IPS DF 19.7 (cell line): ENCODE data around the gene KCNK4.
A peak's percentile ranks its signal among the peaks of the same experiment; 100 is the strongest.

Experiments
- DNase-seq: peaks from one replicate; pipeline ENCODE4 v3.0.0-alpha.2; 2013; ENCODE audit warnings: low read depth, low spot score

Gene KCNK4

DNA sequence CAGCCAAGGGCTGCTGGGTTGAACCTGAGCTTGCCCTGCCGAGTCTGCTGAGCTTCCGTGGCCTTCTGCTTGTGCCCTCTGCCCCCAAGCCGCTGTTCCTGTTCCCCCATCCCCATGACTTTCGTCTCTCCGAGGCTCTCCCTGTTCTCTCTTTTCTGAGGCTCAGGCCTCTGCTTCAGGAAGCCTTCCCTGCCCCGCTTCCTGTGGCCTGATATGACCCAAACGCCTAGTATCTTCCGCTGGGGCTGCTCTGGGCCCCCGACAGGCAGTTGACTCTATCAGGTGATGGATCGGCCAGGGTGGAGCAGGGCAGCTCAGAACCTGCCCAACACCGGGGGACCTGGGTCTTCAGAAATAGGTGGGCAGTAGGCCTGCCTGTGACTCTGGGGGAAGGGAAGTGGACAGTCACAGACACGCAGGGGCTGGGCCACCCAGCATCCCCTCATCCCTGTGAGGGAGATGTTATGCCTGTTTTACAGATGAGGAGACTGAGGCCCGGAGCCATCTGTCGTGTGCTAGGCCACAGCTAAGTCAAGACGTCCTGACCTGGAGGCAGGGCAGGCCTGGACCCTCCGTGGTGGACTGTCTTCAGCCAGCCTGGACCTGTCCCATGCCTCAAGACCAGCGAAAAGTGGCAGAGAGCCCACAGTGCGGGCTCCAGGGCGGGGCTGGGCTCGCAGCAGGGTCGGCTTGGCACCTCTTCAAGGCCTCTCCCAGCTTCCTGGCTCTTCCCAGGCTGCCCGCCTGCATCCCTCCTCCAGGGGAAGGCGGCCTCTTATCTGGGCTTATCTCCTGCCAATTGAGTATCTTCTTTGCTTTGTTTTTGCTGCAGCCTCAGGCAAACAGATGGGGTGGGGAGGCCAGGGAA lies 22.8 kb upstream of the KCNK4 start:
- DNase-seq = no peak

GRCh38 chr11:64268893-64269539 lies 22.1 kb upstream of the KCNK4 start:
- DNase-seq = no peak

DNA sequence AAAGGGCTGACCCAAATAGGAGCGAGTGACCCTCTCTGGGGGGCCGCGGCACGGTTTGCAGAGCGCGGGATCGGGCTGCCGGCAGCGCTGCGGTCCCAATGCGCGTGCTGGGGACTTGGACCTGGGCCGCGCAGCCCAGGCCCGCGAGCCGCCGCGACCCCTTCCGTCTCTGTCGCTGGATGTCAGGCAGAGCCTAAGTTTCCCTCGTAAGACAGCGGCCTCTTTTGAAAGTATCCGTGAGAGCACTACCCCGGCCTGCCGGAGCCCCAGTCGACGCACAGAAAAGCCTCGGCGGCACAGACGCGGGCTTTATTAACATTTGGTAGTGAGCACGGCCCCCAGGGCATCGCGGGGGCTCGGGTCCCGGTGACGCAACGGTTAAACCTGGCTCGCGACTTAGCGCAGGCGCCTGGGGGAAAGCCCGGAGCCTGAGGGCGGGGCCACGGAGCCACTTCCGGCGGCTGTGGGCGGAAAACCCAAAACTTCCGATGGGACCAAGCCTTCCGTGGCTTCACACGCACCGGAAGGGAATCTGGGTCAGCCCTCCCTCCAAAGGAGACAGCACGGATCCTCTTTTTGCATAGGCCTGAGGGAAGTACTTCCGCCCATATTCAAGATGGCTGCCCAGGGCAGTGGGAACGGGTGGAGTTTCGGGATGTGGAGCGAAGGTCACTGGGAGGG lies 21.4 kb upstream of the KCNK4 start:
- DNase-seq = peak; percentile 100

GRCh38 chr11:64275031-64275800 lies 15.9 kb upstream of the KCNK4 start:
- no peak for DNase-seq

GRCh38 chr11:64275841-64276240 lies 15.3 kb upstream of the KCNK4 start:
- no peak for DNase-seq

GRCh38 chr11:64276653-64277431 lies 14.3 kb upstream of the KCNK4 start:
- DNase-seq = no peak

GRCh38 chr11:64278576-64279190 lies 12.4 kb upstream of the KCNK4 start:
- DNase-seq = no peak

GRCh38 chr11:64281957-64282770 lies 8.9 kb upstream of the KCNK4 start:
- no peak for DNase-seq

DNA sequence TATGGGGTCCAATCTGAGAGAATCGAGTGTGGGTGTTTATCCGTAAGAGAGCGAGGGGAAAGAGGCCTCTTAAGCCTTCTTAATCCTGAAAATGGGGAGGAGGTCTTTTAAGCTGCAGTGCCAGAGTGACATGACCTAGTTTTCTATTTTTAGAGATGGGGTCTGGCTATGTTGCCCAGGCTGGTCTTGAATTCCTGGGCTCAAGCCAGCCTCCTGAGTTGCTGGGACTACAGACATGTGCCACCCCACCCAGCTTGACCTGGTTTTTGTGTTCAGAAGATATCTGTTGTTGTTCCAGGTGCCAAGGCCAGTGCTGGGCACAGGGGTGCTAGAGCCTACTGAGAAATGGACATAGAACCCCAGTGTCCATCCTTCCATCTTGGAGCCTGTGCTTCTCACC lies 8.0 kb upstream of the KCNK4 start:
- no peak for DNase-seq

DNA sequence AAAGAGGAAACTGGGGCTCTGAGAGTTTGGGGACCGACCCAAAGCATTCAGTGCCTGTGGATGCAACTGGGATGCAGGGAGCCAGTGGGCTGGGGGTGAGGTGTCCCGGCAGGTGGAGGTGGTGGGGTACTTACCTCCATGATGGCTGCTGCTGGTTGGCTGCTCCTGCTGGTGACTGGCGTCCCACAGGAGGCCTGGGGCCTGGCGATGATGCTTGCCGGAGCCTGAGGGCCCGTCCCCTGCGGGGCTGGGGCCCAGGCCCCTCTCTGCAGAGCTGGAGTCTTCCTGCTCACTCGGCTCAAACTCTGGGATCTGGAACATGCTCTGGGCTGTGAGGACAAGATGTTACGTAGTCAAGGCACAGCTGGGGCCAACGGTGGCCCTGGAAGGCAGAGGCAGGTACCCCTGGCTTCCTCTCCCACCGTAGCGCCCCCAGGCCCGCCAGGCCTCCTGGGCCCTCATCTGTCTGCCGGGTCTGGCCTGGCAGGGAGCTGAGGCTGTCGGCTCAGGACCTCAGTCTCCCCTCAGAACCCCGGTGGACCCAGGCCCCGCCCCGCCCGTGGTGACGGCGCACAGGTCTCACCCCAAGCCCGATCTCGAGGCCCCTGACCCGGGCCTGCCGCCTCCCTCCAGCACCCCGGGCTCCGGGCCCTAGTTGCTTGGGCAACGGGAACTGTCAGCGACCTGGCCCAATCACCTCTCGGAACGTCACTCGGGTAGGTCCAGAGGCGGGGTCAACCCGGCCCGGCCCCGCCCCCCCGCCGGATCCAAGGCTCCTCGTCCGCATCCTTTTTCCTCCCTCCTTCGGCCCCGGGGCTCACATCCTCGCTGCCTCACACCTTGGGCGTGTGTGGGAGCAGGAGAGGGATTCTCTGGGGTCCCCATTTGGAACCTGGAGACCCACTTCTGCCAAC lies 6.8 kb upstream of the KCNK4 start, which contains the start of gene BAD:
BAD (minus strand) TSS at position 618 of the 914 bp plus-strand sequence; CDS start at position 321, 297 bp downstream.
- DNase-seq = no peak

DNA sequence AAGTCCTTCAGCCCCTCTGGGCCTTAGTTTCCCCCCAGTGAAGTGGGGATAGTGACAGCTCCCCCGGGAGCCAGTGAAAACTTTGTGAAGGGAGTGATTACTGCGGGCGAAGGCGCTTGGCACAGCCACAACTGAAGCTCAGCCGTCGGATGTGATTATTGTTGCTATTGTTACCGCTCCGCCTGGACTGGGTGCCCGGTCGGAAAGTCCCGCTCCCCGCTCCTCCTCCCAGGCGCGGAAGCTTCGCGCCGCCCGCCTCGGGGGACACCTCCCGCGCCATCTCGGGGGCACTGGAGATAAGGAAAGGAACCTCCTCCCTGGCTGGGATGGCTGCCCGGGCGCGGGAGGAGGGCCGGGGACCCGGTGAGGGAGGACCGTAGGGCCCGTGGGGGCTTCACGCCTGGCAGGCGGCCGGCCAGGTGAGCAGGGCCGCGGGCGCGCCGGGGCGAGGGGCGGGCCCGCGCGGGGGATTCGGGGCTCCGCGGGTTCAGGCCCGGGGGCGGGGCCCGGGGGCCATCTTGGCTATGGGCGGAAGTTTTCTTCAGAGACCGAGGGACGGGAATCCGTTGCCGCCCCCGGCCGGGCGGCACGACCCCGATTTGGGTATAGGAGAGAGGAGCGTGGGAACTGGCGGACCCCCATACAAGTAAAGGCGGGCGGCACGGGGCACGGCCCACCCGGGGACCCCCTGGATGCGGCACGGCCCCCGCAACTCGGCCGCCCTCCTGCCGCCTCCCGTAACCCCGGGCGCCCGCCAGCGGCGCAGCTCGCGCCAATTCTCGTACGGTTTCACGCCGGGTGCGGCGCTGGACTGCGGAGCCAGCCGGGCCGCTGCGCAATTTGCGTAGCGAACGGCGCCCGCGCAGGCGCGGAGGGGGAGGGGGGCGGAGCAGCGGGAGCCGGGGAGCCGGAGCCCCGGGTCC lies 5.9 kb upstream of the KCNK4 start, which contains the start of gene GPR137:
GPR137 (plus strand) TSS at position 887 of the 923 bp plus-strand sequence. CDS start 677 bp downstream, outside the sequence.
- DNase-seq = no peak

DNA sequence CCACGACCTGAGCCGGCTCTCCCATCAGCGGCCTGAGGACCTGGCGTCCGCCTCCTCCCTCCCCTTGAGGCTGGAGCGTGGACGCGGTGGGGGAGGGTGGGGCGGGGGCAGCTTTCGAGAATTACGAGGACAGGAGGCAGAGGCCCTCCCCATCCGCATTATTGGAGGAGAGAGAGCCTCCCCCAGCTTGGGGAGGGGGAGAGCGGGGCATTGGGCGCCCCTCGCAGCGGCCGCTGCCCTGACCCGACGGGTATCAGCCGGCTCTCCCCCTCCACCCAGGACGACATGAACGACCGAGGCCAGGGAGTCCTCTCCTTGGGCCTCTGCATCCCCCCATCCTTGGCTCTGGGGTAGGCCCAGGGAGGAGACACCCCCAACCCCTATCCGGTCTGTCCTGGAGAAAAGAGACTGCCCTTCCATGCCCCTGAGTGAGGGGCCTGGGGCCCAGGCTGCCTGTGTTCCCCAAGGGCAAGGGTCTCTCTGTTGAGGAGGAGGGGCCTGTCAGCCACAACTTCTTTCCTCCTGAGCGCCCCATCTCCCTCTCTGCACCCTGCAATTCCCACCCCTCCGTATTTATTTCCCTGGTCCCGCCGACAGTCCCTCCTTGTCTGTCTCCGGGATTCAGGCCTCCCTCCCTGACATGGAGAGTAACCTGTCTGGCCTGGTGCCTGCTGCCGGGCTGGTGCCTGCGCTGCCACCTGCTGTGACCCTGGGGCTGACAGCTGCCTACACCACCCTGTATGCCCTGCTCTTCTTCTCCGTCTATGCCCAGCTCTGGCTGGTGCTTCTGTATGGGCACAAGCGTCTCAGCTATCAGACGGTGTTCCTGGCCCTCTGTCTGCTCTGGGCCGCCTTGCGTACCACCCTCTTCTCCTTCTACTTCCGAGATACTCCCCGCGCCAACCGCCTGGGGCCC lies 5.0 kb upstream of the KCNK4 start:
- DNase-seq = no peak

GRCh38 chr11:64286801-64287159 lies 4.3 kb upstream of the KCNK4 start:
- no peak for DNase-seq

- DNase-seq = no peak
These were observed 3.3 kb upstream of the KCNK4 start for GRCh38 chr11:64287676-64288352.

DNA sequence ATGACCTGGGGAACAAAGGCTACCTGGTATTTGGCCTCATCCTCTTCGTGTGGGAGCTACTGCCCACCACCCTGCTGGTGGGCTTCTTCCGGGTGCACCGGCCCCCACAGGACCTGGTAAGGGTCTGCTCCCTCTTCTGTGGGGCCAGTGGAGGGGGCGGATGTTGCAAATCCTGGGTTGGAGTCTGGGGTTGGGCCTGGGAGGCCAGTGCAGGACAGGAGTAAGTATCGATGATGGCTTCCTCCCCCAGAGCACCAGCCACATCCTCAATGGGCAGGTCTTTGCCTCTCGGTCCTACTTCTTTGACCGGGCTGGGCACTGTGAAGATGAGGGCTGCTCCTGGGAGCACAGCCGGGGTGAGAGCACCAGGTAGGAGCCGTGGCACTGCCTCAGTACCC lies 2.8 kb upstream of the KCNK4 start:
- DNase-seq = no peak
